Measurements from ENCODE around the gene POMT2. TPM values are rescaled to one million over a fixed set of nuclear protein-coding genes. Genes with fewer than 3 reads are reported as not detected.

Gene POMT2
- total RNA-seq, 1 experiment from 2014 or later: 30.4 TPM

- DNase-seq: no peak
- no peaks in the 10 kb centered on the region for H3K9me3 Mint-ChIP-seq (ENCODE audit: unreplicated experiment)
- H3K27me3 Mint-ChIP-seq (ENCODE audit: insufficient read depth, unreplicated experiment): no peaks in the 10 kb centered on the region
- ChIA-PET CTCF (no interaction called here), POLR2A (no interaction called here)
- H3K36me3 ChIP-seq (ENCODE audit: control insufficient read depth, insufficient read depth, low read length): no peaks in the 10 kb centered on the region
- H3K4me1 Mint-ChIP-seq (ENCODE audit: low read depth, unreplicated experiment): peaks cover 7% of the 10 kb centered on the region
- peaks cover 22% of the 10 kb centered on the region for H3K36me3 Mint-ChIP-seq (ENCODE audit: insufficient read depth, unreplicated experiment)
- 0 out of 2 replicates have a peak, but pooled peaks cover 3% of the 10 kb centered on the region for H3K4me1 ChIP-seq
- no peak overlapping the region for H3K4me3 Mint-ChIP-seq (ENCODE audit: unreplicated experiment)
- intact Hi-C loops (cut with micrococcal nuclease; ENCODE audit: unreplicated experiment): loop anchor here (5.0 kb wide), 1 partner anchor 133 kb away; the partner anchor contains the start of genes AHSA1 and VIPAS39
- BruUV-seq (replicated peaks): no TSS peak
- no peaks in the 10 kb centered on the region for H3K9me3 ChIP-seq
- H3K27me3 ChIP-seq (replicated peaks; ENCODE audit: control insufficient read depth, insufficient read depth, low read length): no peaks in the 10 kb centered on the region
- no peak overlapping the region for H3K27ac Mint-ChIP-seq (ENCODE audit: unreplicated experiment)
- TF ChIP-seq, protein P1, sequence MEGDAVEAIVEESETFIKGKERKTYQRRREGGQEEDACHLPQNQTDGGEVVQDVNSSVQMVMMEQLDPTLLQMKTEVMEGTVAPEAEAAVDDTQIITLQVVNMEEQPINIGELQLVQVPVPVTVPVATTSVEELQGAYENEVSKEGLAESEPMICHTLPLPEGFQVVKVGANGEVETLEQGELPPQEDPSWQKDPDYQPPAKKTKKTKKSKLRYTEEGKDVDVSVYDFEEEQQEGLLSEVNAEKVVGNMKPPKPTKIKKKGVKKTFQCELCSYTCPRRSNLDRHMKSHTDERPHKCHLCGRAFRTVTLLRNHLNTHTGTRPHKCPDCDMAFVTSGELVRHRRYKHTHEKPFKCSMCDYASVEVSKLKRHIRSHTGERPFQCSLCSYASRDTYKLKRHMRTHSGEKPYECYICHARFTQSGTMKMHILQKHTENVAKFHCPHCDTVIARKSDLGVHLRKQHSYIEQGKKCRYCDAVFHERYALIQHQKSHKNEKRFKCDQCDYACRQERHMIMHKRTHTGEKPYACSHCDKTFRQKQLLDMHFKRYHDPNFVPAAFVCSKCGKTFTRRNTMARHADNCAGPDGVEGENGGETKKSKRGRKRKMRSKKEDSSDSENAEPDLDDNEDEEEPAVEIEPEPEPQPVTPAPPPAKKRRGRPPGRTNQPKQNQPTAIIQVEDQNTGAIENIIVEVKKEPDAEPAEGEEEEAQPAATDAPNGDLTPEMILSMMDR (IDR thresholded peaks at IDR 0.05; ENCODE audit: insufficient read depth in 1 of 2, low read depth in 1 of 2, low read length in 1 of 2, severe bottlenecking in 1 of 2, unreplicated experiment in 1 of 2): no peak
- H3K4me3 ChIP-seq (ENCODE audit: low read depth, low read length): no peak overlapping the region
Measured at GRCh38 chr14:77324289-77324688, 3.6 kb upstream of the POMT2 start.

DNA sequence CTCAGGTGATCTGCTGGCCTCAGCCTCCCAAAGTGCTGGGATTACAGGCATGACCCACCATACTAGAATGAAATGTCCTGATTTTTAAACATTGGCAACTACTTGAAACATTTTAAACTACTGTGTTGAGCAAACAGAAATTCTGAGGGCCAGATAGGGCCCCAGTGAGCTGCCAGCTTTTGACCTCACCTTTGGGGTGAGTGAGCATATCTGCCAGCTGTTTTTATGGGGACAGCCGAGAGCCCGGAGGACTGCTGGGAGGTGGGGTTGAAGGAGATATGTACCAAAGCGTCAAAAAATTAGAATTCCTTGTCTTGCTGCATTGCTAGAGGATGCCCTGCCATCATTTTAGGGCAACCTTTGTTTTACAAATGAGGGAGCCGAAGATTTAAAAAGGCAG is 2.9 kb upstream of the POMT2 start:
- Histone ChIP-seq H3K36me3 (ENCODE audit: control insufficient read depth, insufficient read depth, low read length) (no peaks in the 10 kb centered on the region), H3K27me3 (replicated peaks; ENCODE audit: control insufficient read depth, insufficient read depth, low read length) (no peaks in the 10 kb centered on the region), H3K4me1 (0 out of 2 replicates have a peak, but pooled peaks cover 3% of the 10 kb centered on the region), H3K4me3 (ENCODE audit: low read depth, low read length) (no peak overlapping the region), H3K9me3 (no peaks in the 10 kb centered on the region)
- intact Hi-C loops (cut with micrococcal nuclease; ENCODE audit: unreplicated experiment): loop anchor here (5.0 kb wide), 1 partner anchor 134 kb away; the partner anchor contains the start of genes AHSA1 and VIPAS39
- TF ChIP-seq, protein P1 (IDR thresholded peaks at IDR 0.05; ENCODE audit: insufficient read depth in 1 of 2, low read depth in 1 of 2, low read length in 1 of 2, severe bottlenecking in 1 of 2, unreplicated experiment in 1 of 2): no peak
- ChIA-PET POLR2A (no interaction called here), CTCF (no interaction called here)
- Mint-ChIP-seq H3K27me3 (ENCODE audit: insufficient read depth, unreplicated experiment) (no peaks in the 10 kb centered on the region), H3K27ac (ENCODE audit: unreplicated experiment) (no peak overlapping the region), H3K9me3 (ENCODE audit: unreplicated experiment) (no peaks in the 10 kb centered on the region), H3K36me3 (ENCODE audit: insufficient read depth, unreplicated experiment) (peaks cover 22% of the 10 kb centered on the region), H3K4me3 (ENCODE audit: unreplicated experiment) (no peak overlapping the region), H3K4me1 (ENCODE audit: low read depth, unreplicated experiment) (peaks cover 7% of the 10 kb centered on the region)
- BruUV-seq (replicated peaks): no TSS peak
- no peak for DNase-seq

- BruUV-seq (replicated peaks): no TSS peak
- Mint-ChIP-seq H3K9me3 (ENCODE audit: unreplicated experiment) (no peaks in the 10 kb centered on the region), H3K27ac (ENCODE audit: unreplicated experiment) (no peak overlapping the region), H3K27me3 (ENCODE audit: insufficient read depth, unreplicated experiment) (no peaks in the 10 kb centered on the region), H3K4me1 (ENCODE audit: low read depth, unreplicated experiment) (peaks cover 7% of the 10 kb centered on the region), H3K4me3 (ENCODE audit: unreplicated experiment) (no peak overlapping the region), H3K36me3 (ENCODE audit: insufficient read depth, unreplicated experiment) (peaks cover 22% of the 10 kb centered on the region)
- TF ChIP-seq, protein P1 (IDR thresholded peaks at IDR 0.05; ENCODE audit: insufficient read depth in 1 of 2, low read depth in 1 of 2, low read length in 1 of 2, severe bottlenecking in 1 of 2, unreplicated experiment in 1 of 2): no peak
- ChIA-PET POLR2A (interaction anchor here (2.5 kb wide), 1 partner anchor 54 kb away, joined by 17 read pairs; the partner anchor contains the start of genes SAMD15 and TMED8), CTCF (no interaction called here)
- intact Hi-C loops (cut with micrococcal nuclease; ENCODE audit: unreplicated experiment): loop anchor here (5.0 kb wide), 1 partner anchor 134 kb away; the partner anchor contains the start of genes AHSA1 and VIPAS39
- Histone ChIP-seq H3K27me3 (replicated peaks; ENCODE audit: control insufficient read depth, insufficient read depth, low read length) (no peaks in the 10 kb centered on the region), H3K36me3 (ENCODE audit: control insufficient read depth, insufficient read depth, low read length) (no peaks in the 10 kb centered on the region), H3K4me3 (ENCODE audit: low read depth, low read length) (no peak overlapping the region), H3K4me1 (0 out of 2 replicates have a peak, but pooled peaks cover 3% of the 10 kb centered on the region), H3K9me3 (no peaks in the 10 kb centered on the region)
- no peak for DNase-seq
Measured at GRCh38 chr14:77322951-77323350, 2.3 kb upstream of the POMT2 start.
